CD4-positive, alpha-beta T cell (primary cell): ENCODE data around the gene RB1. TPM values are rescaled to one million over a fixed set of nuclear protein-coding genes. Genes with fewer than 3 reads are reported as not detected.
A peak's percentile ranks its signal among the peaks of the same experiment; 100 is the strongest.

Source experiments
- ATAC-seq: fragments of 200-7000 bp; cut with Tn5 transposase; one replicate; pipeline ENCODE4 v1.10.0; 2022; ENCODE audit warnings: mild to moderate bottlenecking; ENCODE audit not compliant: poor library complexity
- CTCF ChIA-PET: fragments of 350-600 bp; sonication (Branson Sonifier 250); formaldehyde crosslinking; loops from one replicate; lab custom pipeline; 2021; ENCODE audit warnings: antibody characterized with exemption, inconsistent platforms; lab: Charles Lee
- POLR2A ChIA-PET: fragments of 350-600 bp; sonication (Branson Sonifier 250); formaldehyde crosslinking; loops from one replicate; lab custom pipeline; 2021; ENCODE audit warnings: antibody characterized with exemption, inconsistent platforms; lab: Charles Lee
- DNase-seq, 14 experiments: peaks; one replicate each; pipeline ENCODE4 v3.0.0-alpha.2; 2013 to 2020; ENCODE audit warnings: mixed read lengths in 2 of 14
- H3K27ac ChIP-seq, 2 donors: one replicate each; pipeline versions ENCODE4 v1.5.1 to v1.7.0; 2013; ENCODE audit warnings: low read length in 2 of 2, low read depth in 1 of 2, mild to moderate bottlenecking in 1 of 2
- H3K27me3 ChIP-seq, 2 experiments: 1 replicate in 1 of 2; 2 replicates in 1 of 2; pipeline versions ENCODE4 v1.6.1 to v1.7.0; 2013; ENCODE audit warnings: low read length in 2 of 2, control low read depth in 1 of 2, mild to moderate bottlenecking in 1 of 2, moderate library complexity in 1 of 2; ENCODE audit not compliant: insufficient read depth in 2 of 2, control insufficient read depth in 1 of 2
- H3K36me3 ChIP-seq: one replicate; pipeline ENCODE4 v1.6.1; 2013; ENCODE audit warnings: low read length, control low read depth; ENCODE audit not compliant: insufficient read depth
- H3K4me1 ChIP-seq: one replicate; pipeline ENCODE4 v1.6.1; 2013; ENCODE audit warnings: low read length, control low read depth; ENCODE audit not compliant: insufficient read depth
- H3K4me3 ChIP-seq: one replicate; pipeline ENCODE4 v1.5.1; 2013; ENCODE audit warnings: mild to moderate bottlenecking, low read length, moderate library complexity
- H3K9me3 ChIP-seq, 2 experiments: 1 replicate in 1 of 2; 2 replicates in 1 of 2; pipeline versions ENCODE4 v1.6.1 to v1.7.0; 2013; ENCODE audit warnings: low read length in 2 of 2, mild to moderate bottlenecking in 2 of 2, control low read depth in 1 of 2, moderate library complexity in 1 of 2; ENCODE audit not compliant: control insufficient read depth in 1 of 2, insufficient read depth in 1 of 2
- H3K27ac Mint-ChIP-seq: one replicate; pipeline ENCODE4 v1.8.0; 2020; ENCODE audit warnings: mixed read lengths
- H3K27me3 Mint-ChIP-seq: one replicate; pipeline ENCODE4 v1.8.0; 2021; ENCODE audit warnings: mixed read lengths
- H3K36me3 Mint-ChIP-seq: one replicate; pipeline ENCODE4 v1.8.0; 2021; ENCODE audit warnings: low read depth, mixed read lengths
- H3K4me1 Mint-ChIP-seq: one replicate; pipeline ENCODE4 v1.8.0; 2021; ENCODE audit warnings: low read depth, mixed read lengths
- H3K4me3 Mint-ChIP-seq: one replicate; pipeline ENCODE4 v1.8.0; 2020; ENCODE audit warnings: mild to moderate bottlenecking, mixed read lengths
- H3K9me3 Mint-ChIP-seq: one replicate; pipeline ENCODE4 v1.8.0; 2020; ENCODE audit warnings: mixed read lengths
- CTCF ChIP-seq: fragments of 200-600 bp; IDR thresholded peaks from one replicate; pipeline ENCODE4 v1.8.0; 2022; ENCODE audit warnings: antibody characterized with exemption, mild to moderate bottlenecking
- intact Hi-C, 2 experiments: fragments of 100-400 bp; cut with DNase I in 1 of 2; cut with micrococcal nuclease in 1 of 2; formaldehyde crosslinking; loops; one replicate each; pipeline versions ENCODE4 v1.15.1 to v1.9.0; 2023 to 2025; cut with DNase I, micrococcal nuclease
- total RNA-seq, 174 experiments: library from RNA in 2 of 174; stranded (reverse) in 2 of 174; gene quantifications; one replicate each; pipeline ENCODE4 v1.2.3 and lab custom pipeline; 2021 to 2026

RB1 gene
- total RNA-seq, 2 experiments from 2014 or later, result 14.9 to 18.4 TPM

- CTCF ChIA-PET, result no interaction called here
- Mint-ChIP-seq H3K27ac (no peak overlapping the region), H3K36me3 (no peaks in the 10 kb centered on the region), H3K27me3 (no peaks in the 10 kb centered on the region), H3K4me3 (no peak overlapping the region), H3K4me1 (no peaks in the 10 kb centered on the region), H3K9me3 (no peaks in the 10 kb centered on the region)
- Histone ChIP-seq H3K9me3 (no peaks in the 10 kb centered on the region), H3K36me3 (no peaks in the 10 kb centered on the region), H3K4me1 (no peaks in the 10 kb centered on the region), H3K27ac (no peak overlapping the region), H3K4me3 (no peak overlapping the region), H3K27me3 (no peaks in the 10 kb centered on the region)
- intact Hi-C loops, result no loop called here
- POLR2A ChIA-PET, result no interaction called here
- ATAC-seq, result no peak
- no peak for DNase-seq
- TF ChIP-seq CTCF, result no peak
Measured at GRCh38 chr13:48275507-48275906, 28.0 kb upstream of the RB1 start.

GRCh38 chr13:48278806-48279205 lies 24.7 kb upstream of the RB1 start:
- ChIA-PET POLR2A (no interaction called here), CTCF (interaction anchor here (0.5 to 0.9 kb wide), 2 partner anchors 142 to 301 kb away, joined by 3 read pairs; no protein-coding TSS in a partner anchor)
- no peaks in the 10 kb centered on the region for H3K9me3 Mint-ChIP-seq
- no peaks in the 10 kb centered on the region for H3K27me3 ChIP-seq
- TF ChIP-seq CTCF, result no peak
- H3K4me3 ChIP-seq, result no peak overlapping the region
- DNase-seq (no peak), ATAC-seq (no peak)
- H3K9me3 ChIP-seq, result no peaks in the 10 kb centered on the region
- H3K36me3 Mint-ChIP-seq, result no peaks in the 10 kb centered on the region
- no peaks in the 10 kb centered on the region for H3K36me3 ChIP-seq
- H3K4me1 ChIP-seq, result no peaks in the 10 kb centered on the region
- no peak overlapping the region for H3K27ac Mint-ChIP-seq
- intact Hi-C loops, result no loop called here
- no peak overlapping the region for H3K27ac ChIP-seq
- no peaks in the 10 kb centered on the region for H3K27me3 Mint-ChIP-seq
- H3K4me3 Mint-ChIP-seq, result no peak overlapping the region
- H3K4me1 Mint-ChIP-seq, result no peaks in the 10 kb centered on the region

GRCh38 chr13:48281556-48281955 lies 22.0 kb upstream of the RB1 start:
- Mint-ChIP-seq H3K36me3 (no peaks in the 10 kb centered on the region), H3K9me3 (no peaks in the 10 kb centered on the region), H3K4me3 (no peak overlapping the region), H3K27me3 (no peaks in the 10 kb centered on the region), H3K27ac (no peak overlapping the region), H3K4me1 (no peaks in the 10 kb centered on the region)
- TF ChIP-seq CTCF, result no peak
- DNase-seq (peak in 3 of 14 experiments; percentile 12 to 17 (median 13)), ATAC-seq (no peak)
- ChIA-PET POLR2A (no interaction called here), CTCF (no interaction called here)
- Histone ChIP-seq H3K27ac (no peak overlapping the region), H3K9me3 (no peaks in the 10 kb centered on the region), H3K4me1 (no peaks in the 10 kb centered on the region), H3K36me3 (no peaks in the 10 kb centered on the region), H3K4me3 (no peak overlapping the region), H3K27me3 (no peaks in the 10 kb centered on the region)
- intact Hi-C loops, result no loop called here
